Activated naive CD4-positive, alpha-beta T cell treated with anti-CD3 and anti-CD28 coated beads for 36 hours (primary cell): Measurements from ENCODE around the gene CREG1. TPM values are rescaled to one million over a fixed set of nuclear protein-coding genes. Genes with fewer than 3 reads are reported as not detected.

Source experiments
- CTCF ChIA-PET: fragments of 350-600 bp; sonication (Branson Sonifier 250); formaldehyde crosslinking; loops from one replicate; lab custom pipeline; 2021; ENCODE audit warnings: antibody characterized with exemption; lab: Charles Lee
- DNase-seq: peaks from one replicate; pipeline ENCODE4 v3.0.0-alpha.2; 2020
- H3K27ac Mint-ChIP-seq: one replicate; pipeline ENCODE4 v1.8.0; 2021; ENCODE audit warnings: mild to moderate bottlenecking, mixed read lengths
- H3K27me3 Mint-ChIP-seq: one replicate; pipeline ENCODE4 v1.8.0; 2021; ENCODE audit warnings: low read depth, mixed read lengths
- H3K36me3 Mint-ChIP-seq: one replicate; pipeline ENCODE4 v1.8.0; 2021; ENCODE audit warnings: low read depth, mixed read lengths
- H3K4me1 Mint-ChIP-seq: one replicate; pipeline ENCODE4 v1.8.0; 2021; ENCODE audit warnings: low read depth, mixed read lengths
- H3K4me3 Mint-ChIP-seq: one replicate; pipeline ENCODE4 v1.8.0; 2021; ENCODE audit warnings: mild to moderate bottlenecking, moderate library complexity, mixed read lengths
- H3K9me3 Mint-ChIP-seq: one replicate; pipeline ENCODE4 v1.8.0; 2021; ENCODE audit warnings: mixed read lengths
- intact Hi-C: fragments of 100-400 bp; cut with micrococcal nuclease; formaldehyde crosslinking; loops from one replicate; pipeline ENCODE4 v1.15.1; 2023
- total RNA-seq, 2 experiments: library from RNA; stranded (reverse); gene quantifications; one replicate each; pipeline ENCODE4 v1.2.3, GENCODE V29; 2021

CREG1 gene
- 10 to 100 TPM in 1 of 2 experiments, 1 to 10 TPM in 1; 9.6 to 10.7 TPM for total RNA-seq

- H3K4me3 Mint-ChIP-seq = peak within 1 kb of the TSS; percentile 79
- H3K27ac Mint-ChIP-seq = no peak within 1 kb of the TSS
- no peaks in the 10 kb centered on the region for H3K9me3 Mint-ChIP-seq
- intact Hi-C loops = loop anchor here (1.0 to 5.0 kb wide), 11 partner anchors 13 to 677 kb away; partner anchors contain the start of genes CD247, DCAF6 and TADA1
- CTCF ChIA-PET = interaction anchor here (0.6 to 3.3 kb wide), 22 partner anchors 8 to 643 kb away, joined by 3 to 30 read pairs (median 4); partner anchors contain the start of gene CD247
- H3K27me3 Mint-ChIP-seq = no peaks in the 10 kb centered on the region
- peak; percentile 93 for DNase-seq
- H3K4me1 Mint-ChIP-seq = peaks cover 40% of the 10 kb centered on the region
- no peaks in the 10 kb centered on the region for H3K36me3 Mint-ChIP-seq
Measured at GRCh38 chr1:167553136-167554027, at the start of gene CREG1. TSS of gene CREG1 (minus strand) at chr1:167553762.

DNA sequence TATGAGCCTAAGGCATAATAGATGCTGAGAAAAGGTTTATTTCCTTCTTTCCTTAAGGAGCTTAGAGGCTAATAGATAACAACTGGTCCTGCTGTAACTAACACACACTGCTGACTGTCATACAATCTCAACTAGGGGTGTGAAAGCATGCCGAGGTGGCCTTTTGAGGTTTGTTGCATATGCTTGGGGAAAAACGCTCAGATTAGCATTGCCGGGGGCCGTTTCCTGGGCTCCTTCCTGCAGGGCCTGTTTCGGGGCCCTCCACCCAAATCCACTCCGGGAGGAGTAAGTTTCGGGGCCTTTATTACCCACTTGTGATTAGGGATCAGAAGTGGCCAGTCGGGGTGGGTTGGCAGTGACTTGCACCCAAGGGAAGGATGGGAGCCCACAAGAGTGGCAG lies 49.3 kb upstream of the CREG1 start:
- Mint-ChIP-seq H3K4me3 (no peak overlapping the region), H3K36me3 (peaks cover 7% of the 10 kb centered on the region), H3K27ac (no peak overlapping the region), H3K4me1 (peaks cover 39% of the 10 kb centered on the region), H3K27me3 (no peaks in the 10 kb centered on the region), H3K9me3 (peaks cover 9% of the 10 kb centered on the region)
- CTCF ChIA-PET = interaction anchor here (0.6 to 7.2 kb wide), 6 partner anchors 12 to 84 kb away, joined by 3 to 226 read pairs (median 11); partner anchors contain the start of gene RCSD1
- DNase-seq = peak; percentile 58
- intact Hi-C loops = no loop called here

DNA sequence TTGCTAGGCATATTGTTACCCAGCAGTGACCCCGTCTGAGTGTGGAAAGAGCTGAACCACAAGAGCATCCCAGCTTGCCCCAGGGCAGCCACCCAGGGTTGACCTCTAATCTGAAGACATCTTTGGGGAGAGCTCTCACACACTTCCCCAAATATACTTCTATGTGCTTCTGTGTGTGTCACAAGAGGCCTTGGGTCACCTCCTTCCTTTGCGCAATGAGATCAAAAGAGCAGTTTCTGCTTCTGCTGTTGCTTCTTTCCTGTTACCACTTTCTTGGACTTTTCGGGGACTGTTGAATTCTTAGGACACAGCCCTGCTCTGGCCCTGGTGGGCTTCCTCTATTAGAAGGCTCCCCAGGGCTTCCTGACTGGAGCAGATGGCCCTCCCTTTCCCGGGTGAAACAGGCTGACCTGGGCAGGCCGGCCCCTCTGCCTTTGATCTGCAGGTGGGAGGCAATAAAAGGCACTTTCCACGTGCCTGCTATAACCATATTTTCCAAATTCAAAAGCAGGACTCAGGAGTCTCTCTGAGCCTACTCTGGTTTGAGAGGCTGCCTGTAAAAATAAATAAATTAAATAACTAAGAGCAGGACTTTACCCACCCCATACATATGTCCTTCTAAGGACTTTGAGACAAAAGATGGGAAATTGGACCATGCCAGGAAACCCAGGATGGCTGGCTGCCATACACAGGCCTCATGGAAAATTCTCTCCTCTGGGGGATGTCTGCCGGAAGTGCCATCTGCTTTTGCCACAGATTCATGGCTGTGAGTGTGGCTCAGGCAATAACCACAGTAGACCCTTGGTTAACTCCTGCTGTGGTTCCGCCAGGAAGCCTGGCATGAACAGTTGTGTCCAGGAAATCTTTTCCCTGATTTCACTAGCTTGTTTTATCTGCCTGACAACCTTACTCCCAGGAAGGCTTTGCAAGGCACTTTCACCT lies 48.2 kb upstream of the CREG1 start:
- peak overlapping the region; percentile 75 for H3K27ac Mint-ChIP-seq
- peaks cover 2% of the 10 kb centered on the region for H3K9me3 Mint-ChIP-seq
- intact Hi-C loops = loop anchor here (1.0 kb wide), 1 partner anchor 16 kb away; no protein-coding TSS in a partner anchor
- H3K4me1 Mint-ChIP-seq = peaks cover 39% of the 10 kb centered on the region
- no peaks in the 10 kb centered on the region for H3K27me3 Mint-ChIP-seq
- peaks cover under 1% of the 10 kb centered on the region for H3K36me3 Mint-ChIP-seq
- CTCF ChIA-PET = interaction anchor here (0.7 to 7.2 kb wide), 16 partner anchors 8 to 113 kb away, joined by 3 to 226 read pairs (median 8); partner anchors contain the start of genes CREG1 and RCSD1
- DNase-seq = peak; percentile 40
- peak overlapping the region; percentile 23 for H3K4me3 Mint-ChIP-seq

DNA sequence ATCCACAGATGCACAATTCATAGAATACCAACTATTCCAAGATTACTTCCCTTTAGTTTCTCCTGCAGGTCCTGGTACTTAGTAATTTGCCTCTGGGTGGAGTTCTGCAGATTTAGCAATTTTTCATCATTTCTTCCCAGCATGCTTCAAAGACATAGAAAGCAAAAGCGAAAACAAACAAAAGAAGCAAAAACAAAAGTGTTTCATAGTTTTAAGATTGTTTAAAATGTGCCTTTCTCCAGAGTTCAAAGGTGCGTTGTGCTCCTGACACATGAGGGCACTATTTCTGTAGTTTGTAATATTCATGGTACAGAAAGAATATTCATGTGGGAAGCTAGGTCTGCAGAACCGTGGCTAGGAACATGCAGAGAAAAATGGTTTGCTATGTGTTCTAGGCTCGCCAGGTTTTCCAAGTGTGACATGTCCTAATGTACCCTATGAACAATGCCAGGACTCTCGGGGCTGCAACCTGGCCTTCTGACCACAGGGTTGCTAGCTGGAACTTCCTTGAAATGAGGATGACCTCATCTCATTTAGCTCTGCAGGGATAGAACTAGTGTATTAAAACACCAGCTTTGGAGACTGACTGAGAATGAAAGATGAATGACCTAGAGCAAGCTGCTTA lies 46.5 kb upstream of the CREG1 start:
- Mint-ChIP-seq H3K27me3 (no peaks in the 10 kb centered on the region), H3K36me3 (no peaks in the 10 kb centered on the region), H3K9me3 (no peaks in the 10 kb centered on the region), H3K27ac (peak overlapping the region; percentile 67), H3K4me3 (peak overlapping the region; percentile 45), H3K4me1 (peaks cover 39% of the 10 kb centered on the region)
- intact Hi-C loops = loop anchor here (1.0 kb wide), 9 partner anchors 31 to 482 kb away; partner anchors contain the start of gene CREG1
- DNase-seq = peak; percentile 71
- CTCF ChIA-PET = interaction anchor here (0.7 to 7.2 kb wide), 34 partner anchors 9 to 561 kb away, joined by 3 to 226 read pairs (median 6); partner anchors contain the start of gene RCSD1

DNA sequence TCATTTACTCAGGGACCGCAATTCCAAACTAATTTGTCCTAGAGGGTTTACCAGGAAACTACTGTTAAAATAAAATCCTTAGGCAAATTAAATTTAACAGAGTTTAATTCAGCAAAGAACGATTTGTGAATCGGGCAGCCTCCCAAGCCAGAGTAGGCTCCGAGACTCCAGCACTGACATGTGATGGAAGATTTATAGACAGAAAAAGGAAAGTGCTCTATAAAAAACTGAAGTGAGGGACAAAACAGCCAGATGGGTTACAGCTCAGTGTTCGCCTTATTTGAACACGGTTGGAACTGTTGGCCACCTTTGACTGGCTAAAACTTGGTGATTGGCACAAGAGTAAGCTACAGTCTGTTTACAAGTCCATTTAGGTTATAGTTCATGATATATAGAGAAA lies 41.3 kb upstream of the CREG1 start:
- H3K4me1 Mint-ChIP-seq = peaks cover 4% of the 10 kb centered on the region
- no peaks in the 10 kb centered on the region for H3K9me3 Mint-ChIP-seq
- CTCF ChIA-PET = interaction anchor here (0.8 to 2.8 kb wide), 4 partner anchors 21 to 120 kb away, joined by 3 to 16 read pairs (median 3); no protein-coding TSS in a partner anchor
- intact Hi-C loops = no loop called here
- no peaks in the 10 kb centered on the region for H3K27me3 Mint-ChIP-seq
- H3K4me3 Mint-ChIP-seq = no peak overlapping the region
- no peaks in the 10 kb centered on the region for H3K36me3 Mint-ChIP-seq
- no peak overlapping the region for H3K27ac Mint-ChIP-seq
- no peak for DNase-seq

GRCh38 chr1:167593860-167594259 lies 40.3 kb upstream of the CREG1 start:
- no peak overlapping the region for H3K4me3 Mint-ChIP-seq
- intact Hi-C loops = no loop called here
- H3K36me3 Mint-ChIP-seq = no peaks in the 10 kb centered on the region
- H3K27me3 Mint-ChIP-seq = no peaks in the 10 kb centered on the region
- no peak for DNase-seq
- CTCF ChIA-PET = interaction anchor here (1.3 to 2.8 kb wide), 2 partner anchors 94 to 121 kb away, joined by 3 to 16 read pairs; no protein-coding TSS in a partner anchor
- no peaks in the 10 kb centered on the region for H3K4me1 Mint-ChIP-seq
- H3K27ac Mint-ChIP-seq = no peak overlapping the region
- no peaks in the 10 kb centered on the region for H3K9me3 Mint-ChIP-seq

- Mint-ChIP-seq H3K4me3 (no peak overlapping the region), H3K36me3 (no peaks in the 10 kb centered on the region), H3K27me3 (no peaks in the 10 kb centered on the region), H3K4me1 (no peaks in the 10 kb centered on the region), H3K9me3 (no peaks in the 10 kb centered on the region), H3K27ac (no peak overlapping the region)
- CTCF ChIA-PET = interaction anchor here (1.0 kb wide), 1 partner anchor 37 kb away, joined by 3 read pairs; no protein-coding TSS in a partner anchor
- intact Hi-C loops = no loop called here
- no peak for DNase-seq
Measured at GRCh38 chr1:167592475-167592874, 38.9 kb upstream of the CREG1 start.

GRCh38 chr1:167588361-167588760 lies 34.8 kb upstream of the CREG1 start:
- H3K36me3 Mint-ChIP-seq = no peaks in the 10 kb centered on the region
- no peaks in the 10 kb centered on the region for H3K27me3 Mint-ChIP-seq
- DNase-seq = no peak
- H3K4me3 Mint-ChIP-seq = no peak overlapping the region
- H3K4me1 Mint-ChIP-seq = no peaks in the 10 kb centered on the region
- no peaks in the 10 kb centered on the region for H3K9me3 Mint-ChIP-seq
- intact Hi-C loops = no loop called here
- H3K27ac Mint-ChIP-seq = no peak overlapping the region
- CTCF ChIA-PET = interaction anchor here (1.1 to 1.8 kb wide), 4 partner anchors 12 to 100 kb away, joined by 3 to 8 read pairs (median 6); no protein-coding TSS in a partner anchor

DNA sequence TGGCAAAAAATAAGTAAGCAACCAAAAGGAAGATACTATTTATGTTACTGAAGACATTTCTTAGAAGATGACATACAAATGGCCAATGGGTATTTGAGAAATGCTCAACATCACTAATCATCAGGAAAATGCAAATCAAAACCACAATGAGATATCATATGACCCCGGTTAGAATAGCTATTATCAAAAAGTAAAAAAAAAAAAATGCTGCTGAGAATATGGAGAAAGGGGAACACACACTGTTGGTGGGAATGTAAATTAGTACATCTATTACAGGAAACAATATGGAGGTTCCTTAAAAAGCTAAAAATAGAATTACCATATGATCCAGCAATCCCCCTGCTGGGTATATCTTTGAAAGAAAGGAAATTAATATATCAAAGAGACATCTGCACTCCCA lies 34.3 kb upstream of the CREG1 start:
- Mint-ChIP-seq H3K27me3 (no peaks in the 10 kb centered on the region), H3K27ac (no peak overlapping the region), H3K4me1 (no peaks in the 10 kb centered on the region), H3K36me3 (no peaks in the 10 kb centered on the region), H3K9me3 (no peaks in the 10 kb centered on the region), H3K4me3 (no peak overlapping the region)
- DNase-seq = no peak
- CTCF ChIA-PET = interaction anchor here (1.1 to 1.8 kb wide), 2 partner anchors 32 to 49 kb away, joined by 3 to 5 read pairs; no protein-coding TSS in a partner anchor
- intact Hi-C loops = no loop called here

DNA sequence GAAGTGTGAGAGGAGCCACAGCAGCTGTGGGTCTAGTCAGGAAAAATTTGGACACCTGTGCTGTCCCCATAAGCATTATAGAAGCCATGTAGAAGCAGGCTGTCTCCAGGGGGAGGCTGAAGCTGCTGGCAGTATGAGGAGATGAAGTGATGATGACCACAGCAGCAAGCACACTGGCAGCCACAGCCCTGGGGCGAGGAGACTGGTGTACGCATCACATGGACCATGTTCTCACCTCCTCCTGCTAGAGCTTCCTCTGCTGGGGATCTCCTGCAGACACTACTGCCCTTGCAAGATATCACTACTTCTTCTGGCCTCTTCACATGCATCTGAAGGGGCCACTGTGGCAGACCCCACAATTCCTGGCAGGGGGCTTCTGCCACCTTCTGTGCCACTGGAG lies 33.8 kb upstream of the CREG1 start:
- H3K4me3 Mint-ChIP-seq = no peak overlapping the region
- CTCF ChIA-PET = interaction anchor here (0.6 kb wide), 1 partner anchor 604 kb away, joined by 3 read pairs; no protein-coding TSS in a partner anchor
- intact Hi-C loops = no loop called here

DNA sequence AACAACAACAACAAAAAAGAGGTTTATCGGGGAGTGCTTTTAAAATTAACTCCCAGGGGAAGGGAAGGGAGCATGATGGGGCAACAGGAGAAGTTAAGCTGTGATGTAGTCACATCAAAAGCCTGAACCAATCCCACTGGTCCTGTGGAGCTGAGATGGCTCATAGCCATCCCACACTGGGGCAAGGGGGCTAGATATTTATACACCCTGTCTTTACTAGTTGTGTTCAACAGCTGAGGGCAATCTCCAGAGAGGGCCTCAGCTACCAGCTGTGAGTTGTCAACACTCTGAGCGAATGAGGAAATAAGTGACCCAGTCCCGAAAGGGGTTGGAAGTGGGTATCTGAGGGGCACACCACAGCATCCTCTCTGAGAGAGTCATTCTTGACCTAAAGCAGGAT lies 31.0 kb upstream of the CREG1 start:
- H3K4me3 Mint-ChIP-seq = no peak overlapping the region
- CTCF ChIA-PET = interaction anchor here (1.4 kb wide), 1 partner anchor 29 kb away, joined by 5 read pairs; no protein-coding TSS in a partner anchor
- no peaks in the 10 kb centered on the region for H3K4me1 Mint-ChIP-seq
- no peak for DNase-seq
- H3K9me3 Mint-ChIP-seq = no peaks in the 10 kb centered on the region
- intact Hi-C loops = no loop called here
- H3K27me3 Mint-ChIP-seq = no peaks in the 10 kb centered on the region
- H3K27ac Mint-ChIP-seq = no peak overlapping the region
- H3K36me3 Mint-ChIP-seq = no peaks in the 10 kb centered on the region

More for the DNA sequence above, 33.8 kb upstream of the CREG1 start:
- H3K4me1 Mint-ChIP-seq = no peaks in the 10 kb centered on the region
- no peaks in the 10 kb centered on the region for H3K27me3 Mint-ChIP-seq
- H3K9me3 Mint-ChIP-seq = no peaks in the 10 kb centered on the region
- H3K27ac Mint-ChIP-seq = no peak overlapping the region
- no peak for DNase-seq
- no peaks in the 10 kb centered on the region for H3K36me3 Mint-ChIP-seq
